ENCODE measurements around the gene ZNF521.

ZNF521 gene

DNA sequence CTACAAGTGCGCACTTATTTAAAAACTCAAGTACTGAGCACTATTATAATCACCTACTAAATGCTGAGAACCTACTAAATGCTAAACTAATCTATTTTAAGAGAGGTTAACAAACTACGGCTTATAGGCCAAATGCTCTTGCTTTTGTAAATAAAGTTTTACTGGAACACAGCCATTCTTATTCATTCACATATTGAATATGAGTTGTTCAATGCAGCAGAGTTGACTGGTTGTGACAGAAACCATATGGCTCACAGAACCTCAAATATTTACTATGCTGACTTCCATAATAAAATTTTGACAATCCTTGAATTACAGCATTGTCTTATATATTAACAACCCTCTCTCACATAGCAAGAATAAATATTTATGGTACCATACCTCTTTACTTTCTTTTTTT, 103.2 kb downstream of the ZNF521 start:
- DNase-seq: peak; percentile 51

DNA sequence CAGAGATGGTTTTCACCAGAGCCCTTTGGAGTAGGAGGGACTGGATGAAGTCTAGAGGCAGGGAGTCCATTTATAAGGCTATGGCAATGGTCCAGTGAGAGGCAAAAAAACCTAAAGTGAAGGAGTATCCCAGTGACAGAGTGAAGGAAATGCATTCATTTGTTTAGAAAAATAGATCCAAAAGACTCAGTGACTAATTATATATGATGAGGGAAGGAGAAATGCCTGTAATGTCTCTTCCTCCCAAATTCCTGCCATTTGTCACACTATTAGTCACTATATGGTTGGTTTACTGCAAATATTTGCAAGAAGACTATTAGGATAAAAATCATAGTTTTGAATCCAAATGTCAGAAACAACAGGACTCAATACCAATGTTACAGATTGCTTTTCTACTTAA, 104.2 kb downstream of the ZNF521 start:
- peak; percentile 87 for DNase-seq

DNA sequence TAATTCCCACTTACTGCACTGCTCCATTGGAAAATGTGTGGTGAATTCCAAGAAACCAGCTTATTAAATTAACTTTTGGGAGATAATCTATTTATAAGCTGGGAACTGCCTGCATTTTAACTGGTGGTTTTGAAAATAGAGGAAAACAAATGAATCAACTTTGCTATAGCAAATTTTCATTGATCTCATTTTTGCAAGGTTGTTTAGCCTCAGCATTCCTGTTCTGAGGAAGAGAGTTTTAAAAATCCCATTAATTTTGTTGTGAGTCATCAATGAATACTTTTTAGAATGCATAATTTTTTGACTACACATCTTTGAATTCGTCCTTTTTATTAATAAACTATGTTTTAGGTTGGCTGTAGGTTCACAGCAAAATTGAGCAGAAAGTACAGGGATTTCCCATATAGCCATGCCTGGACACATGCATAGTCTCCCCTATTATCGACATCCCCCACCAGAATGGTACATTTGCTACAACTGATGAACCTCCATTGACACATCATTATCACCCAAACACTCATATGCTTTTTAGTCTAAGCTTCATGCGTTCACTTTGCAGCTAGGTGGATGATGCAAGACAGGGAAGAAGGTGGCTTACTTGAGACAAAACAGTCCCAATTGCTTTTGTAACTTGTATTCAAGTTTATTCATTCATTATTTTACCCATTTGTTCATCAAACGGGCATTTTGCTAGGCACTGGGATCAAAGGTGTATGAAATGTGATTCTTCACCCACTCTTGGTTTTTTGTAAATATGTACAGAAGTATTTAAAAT, 106.9 kb downstream of the ZNF521 start:
- DNase-seq: peak; percentile 37

DNA sequence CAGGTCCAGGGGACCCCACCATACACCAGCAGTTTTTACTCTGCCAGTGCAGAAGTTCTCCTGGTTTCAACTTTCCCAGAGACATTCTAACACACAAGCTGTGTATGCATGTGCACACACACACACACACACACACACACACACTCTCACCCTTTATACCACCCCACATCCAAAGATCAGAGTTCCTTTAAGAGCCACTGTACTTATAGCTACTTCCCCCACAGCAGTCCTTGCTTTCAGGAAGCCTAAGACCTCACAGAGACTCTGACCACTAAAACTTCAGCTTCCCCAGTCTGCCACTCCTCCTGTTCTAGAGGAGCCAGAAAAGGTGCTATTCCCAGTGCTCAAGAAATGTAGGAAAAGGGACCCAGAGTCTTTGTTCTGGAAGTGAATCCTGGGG, 107.8 kb downstream of the ZNF521 start:
- DNase-seq: no peak

DNA sequence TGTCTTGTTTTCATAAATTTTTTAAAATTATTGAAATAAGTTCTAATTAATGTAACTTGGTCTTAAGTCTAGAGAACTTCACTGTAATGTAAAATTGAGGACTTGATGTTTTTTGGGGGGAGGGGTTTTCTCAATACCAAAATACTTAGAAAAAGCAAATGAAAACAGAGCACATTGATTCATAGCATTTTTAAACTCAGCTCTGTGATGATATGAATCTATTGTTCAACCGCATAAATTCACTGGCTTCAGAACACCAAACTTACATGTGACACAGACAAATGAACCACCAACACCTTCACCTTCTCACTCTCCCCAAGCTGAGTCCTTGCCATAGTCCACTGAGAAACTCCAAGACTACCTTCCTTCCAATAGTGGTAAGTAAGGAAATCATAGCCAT, 108.2 kb downstream of the ZNF521 start:
- no peak for DNase-seq

DNA sequence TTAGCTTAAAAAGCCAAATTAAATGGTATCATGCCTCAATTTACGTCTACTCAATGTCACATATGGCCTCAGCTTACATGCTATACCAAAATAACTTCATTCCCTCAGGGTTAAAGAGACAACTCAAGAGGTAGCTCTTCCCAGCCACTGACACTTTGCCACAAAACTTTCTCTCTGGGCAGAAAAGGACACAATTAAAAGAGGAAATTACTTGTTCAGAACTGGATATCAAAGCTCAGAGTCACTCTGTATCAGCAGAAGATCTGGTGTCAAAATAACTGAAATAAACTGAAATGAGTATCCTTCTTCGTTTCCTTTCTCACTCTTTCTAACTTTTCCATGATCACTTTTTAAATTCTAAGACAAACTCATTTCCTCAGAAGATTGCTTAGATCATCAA, 108.7 kb downstream of the ZNF521 start:
- no peak for DNase-seq

DNA sequence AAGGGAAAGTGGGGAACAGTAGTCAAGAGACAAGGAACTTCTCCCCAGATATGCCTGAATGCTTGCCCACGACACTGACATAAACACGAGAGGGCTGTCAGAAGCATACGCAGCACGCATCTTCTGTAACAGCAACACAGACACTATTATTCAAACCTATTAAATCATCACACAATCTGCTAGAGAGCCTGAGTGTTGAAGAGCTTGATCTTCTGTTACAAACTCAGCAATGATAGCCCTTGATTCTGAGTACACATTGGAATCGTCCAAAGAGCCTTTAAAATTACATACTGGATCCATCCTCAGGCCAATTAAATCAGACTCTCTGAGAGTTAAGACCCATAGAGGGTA, 111.6 kb downstream of the ZNF521 start:
- no peak for DNase-seq

DNA sequence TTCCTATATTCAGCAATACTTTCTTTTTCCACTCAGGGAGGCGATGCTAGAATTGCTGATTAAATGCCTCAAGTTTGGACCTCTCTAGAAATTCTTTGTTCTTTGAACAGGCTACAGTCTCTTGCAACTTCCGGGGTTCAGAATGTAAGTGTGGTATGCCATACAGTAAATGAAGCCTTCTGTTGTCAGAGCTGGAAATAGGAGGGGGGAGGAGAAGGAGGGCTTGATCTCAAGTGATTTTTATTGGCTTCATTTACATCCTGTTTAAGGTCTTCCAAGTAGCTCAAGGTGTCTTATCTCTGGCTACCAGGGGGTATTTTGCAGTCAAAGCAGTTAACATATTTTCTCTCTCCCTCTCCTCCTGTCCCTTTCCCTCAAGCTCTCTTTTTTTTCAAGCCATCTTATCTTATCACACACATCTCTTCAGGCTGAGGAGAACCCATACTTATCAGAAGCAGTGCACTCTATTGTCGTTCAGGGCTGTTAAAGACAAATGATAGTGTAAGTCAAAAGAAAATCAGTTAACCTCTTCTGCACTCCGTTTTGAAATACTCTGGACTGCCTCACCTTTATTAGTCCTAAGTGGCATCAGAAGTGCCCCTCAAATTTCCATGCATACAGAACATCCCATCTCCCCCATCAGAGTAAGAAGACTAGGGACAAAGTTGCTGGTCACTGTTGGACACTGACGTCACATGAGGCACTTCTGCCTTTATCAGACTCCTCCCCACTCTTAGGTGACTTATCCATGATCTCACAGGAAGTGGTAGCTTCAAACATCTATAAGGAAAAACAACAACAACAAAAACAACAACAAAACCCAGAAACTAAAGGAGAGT, 112.2 kb downstream of the ZNF521 start:
- DNase-seq: peak; percentile 70

DNA sequence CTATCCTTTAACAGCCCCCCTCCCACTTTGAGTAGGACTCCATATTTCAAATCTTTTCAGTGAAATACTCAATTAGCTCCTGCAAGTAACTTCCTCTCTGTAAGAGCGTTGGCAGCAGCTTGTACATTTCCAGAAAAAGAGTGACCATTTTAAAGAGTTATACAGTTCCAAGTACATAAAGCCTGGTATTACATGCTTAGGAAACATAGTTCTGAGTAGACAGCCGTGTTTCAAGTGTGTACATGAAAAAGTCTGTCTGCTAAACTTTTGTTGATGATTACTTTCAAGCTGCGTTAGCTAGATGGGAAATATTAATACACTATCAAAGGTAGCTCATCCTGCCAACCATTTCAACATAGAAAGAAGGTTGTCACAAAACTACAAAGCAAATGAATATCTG, 112.8 kb downstream of the ZNF521 start:
- DNase-seq: no peak

DNA sequence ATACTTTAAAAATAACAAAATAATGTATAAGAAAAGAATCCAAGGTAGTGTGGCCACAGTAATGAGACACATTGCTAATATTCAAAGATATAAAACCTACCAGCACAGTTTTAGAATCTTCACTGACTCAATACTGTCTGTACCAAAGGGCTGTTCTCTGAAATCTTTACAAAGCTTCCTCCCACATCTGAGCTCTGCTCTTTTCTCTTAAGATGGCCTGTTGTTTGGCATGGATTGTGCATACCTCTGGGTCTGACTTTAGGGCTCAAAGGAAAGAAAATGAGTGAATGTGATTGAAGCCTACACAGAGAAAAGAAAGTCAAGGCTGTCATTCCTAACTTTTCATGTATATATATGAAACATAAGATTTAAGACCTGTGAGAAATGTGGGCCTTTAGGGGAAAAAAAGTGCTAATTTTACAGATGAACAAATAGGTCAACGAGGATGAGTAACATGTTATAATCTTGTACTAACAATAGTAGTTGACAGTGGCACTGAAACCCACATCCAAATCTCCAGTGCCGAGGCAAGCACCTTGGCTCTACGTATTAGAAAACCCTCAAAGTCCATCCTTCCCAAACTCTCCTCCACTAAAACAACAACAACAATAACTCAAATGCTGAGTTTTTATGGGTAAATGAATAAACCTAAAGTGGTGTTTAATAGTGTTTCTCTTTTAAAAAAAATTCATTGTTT, 114.2 kb downstream of the ZNF521 start:
- DNase-seq: no peak

DNA sequence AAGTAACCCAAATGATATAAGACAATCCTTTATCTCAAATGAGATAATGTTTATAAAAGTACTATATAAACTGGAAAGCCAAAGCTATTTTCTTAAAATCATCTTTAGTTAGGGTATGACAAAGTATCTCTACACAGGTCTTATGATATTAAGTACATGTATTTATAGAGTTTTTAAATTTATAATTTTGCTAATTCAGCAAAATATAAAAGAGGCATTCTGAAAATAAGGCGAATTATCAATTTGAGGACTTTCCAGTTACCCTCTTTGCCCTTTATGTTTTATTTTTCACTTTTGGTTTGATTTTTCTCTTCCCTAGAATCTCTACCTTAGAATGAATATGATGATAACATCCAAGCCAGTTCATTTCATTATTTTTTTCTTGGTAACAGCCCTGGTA, 115.2 kb downstream of the ZNF521 start:
- DNase-seq: no peak

DNA sequence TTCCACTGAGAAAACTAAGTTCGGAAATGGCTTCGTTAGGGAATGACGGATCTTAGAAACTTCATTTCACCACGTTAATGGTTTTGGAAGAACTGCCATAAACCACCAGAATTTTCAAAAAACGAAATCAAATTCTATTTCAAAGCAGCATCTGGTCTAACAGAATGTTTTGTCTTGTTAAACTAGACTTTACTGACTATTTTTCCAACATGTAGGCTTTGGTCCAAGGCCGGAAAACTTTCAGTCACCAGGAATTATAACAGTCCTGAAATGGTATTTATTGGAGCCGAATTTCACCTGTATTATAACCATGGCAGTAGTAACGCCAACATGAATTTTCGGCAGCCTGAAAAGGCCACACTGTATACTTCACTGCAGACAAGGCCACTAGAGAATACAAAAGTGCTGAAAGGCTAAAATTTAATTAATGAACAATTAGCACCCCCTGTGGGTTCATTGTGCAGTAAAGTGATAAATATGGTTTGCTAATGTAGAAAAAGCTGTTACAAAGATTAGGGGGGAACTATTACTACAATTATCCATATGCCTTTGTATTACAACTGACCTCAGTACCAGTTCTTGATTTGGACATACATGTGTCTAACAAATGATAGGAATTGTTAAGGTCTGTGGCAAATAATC, 116.4 kb downstream of the ZNF521 start:
- DNase-seq: no peak

DNA sequence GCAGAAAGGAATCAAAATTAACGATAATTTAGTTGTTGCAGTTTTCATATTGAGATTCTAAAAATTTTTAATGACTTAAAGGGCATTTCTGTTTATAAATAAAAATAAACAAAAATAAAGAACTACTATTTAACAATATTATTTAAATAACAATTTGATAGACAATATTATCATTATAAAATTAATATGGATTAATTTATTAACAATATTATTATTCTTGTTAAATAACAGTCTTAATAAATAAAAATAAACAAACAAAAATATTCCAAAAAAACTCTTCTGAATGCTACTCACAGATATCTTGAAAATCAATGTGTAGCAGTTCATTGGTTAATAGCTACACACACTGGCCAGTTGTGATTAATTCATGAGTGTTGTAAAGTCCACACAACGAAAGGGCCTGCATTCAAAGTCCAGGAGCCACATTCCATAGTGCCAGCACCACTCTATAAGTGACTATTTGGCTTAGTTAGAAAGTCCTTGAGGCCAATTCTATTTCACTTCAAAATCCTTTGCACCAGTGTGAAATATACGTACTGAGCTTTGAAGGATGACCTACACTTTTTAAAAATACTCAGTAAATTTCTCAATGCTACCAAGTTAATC, 117.1 kb downstream of the ZNF521 start:
- no peak for DNase-seq

DNA sequence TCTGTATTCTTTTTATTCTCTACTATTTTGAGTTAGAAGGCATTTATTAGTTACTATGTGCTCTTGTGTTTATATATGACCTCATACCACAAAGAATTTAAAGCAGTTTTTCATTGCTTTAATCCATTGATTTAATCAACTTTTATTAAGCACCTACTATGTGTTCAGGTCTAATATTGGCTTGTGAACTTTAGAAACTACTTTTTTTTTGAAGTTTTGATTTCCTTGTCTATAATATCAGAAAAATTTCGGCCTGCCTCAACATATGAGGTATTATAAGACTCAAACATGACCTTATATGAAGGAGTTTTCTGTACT, 117.7 kb downstream of the ZNF521 start:
- no peak for DNase-seq

DNA sequence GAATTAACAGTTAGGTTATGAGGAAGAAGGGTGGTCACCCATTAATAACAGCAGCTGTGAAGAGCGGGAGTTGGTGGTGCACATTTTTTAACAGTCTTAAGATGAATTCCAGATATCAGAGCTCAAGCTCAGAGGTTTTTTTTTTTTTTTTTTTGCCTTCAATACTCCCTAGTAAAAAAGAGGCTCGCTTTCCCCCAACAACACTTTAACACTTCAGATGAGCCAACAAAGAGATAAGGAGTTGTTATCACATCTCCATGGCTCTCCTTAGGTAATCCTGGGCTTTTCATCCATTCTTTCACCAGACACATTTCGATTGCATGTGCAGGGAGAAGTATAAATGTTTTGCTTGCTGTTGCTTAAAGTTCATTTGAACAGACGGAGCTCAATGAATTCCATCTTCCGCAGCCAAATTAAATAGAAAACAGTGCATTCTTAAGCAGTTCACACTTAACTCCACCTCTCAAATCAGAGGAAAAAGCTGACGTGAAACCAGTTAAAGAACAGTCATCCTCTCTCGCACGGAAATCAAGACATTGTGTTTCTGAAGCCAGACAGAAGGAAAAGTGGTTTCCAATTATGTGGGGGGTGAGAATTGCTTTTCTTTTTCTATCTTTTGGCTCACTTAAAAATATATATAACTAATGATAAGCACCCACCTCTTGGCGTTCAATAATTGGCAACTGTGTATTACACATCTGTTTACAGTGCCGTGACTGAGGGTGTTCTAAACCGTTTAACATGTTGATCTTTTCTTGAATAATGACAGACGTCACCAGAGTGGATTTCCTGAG, 118.2 kb downstream of the ZNF521 start:
- DNase-seq: peak; percentile 69

DNA sequence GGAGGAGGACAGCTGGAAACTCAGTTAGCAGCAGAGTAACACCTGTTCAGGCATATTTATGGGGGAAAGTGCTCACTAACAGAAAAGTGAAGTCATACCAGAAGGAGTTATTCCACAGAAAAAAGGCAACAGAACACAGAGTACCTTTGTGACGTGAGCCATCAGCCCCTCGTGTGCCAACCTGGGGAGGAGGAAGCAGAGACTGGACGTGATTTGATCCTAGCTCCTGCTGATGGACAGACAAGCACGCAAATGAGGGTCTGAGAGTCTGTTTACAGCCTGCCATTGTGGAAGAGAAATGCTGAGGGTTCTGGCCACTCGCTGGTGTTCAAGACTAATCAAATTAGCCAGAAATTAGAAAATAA, 120.7 kb downstream of the ZNF521 start:
- DNase-seq: no peak

DNA sequence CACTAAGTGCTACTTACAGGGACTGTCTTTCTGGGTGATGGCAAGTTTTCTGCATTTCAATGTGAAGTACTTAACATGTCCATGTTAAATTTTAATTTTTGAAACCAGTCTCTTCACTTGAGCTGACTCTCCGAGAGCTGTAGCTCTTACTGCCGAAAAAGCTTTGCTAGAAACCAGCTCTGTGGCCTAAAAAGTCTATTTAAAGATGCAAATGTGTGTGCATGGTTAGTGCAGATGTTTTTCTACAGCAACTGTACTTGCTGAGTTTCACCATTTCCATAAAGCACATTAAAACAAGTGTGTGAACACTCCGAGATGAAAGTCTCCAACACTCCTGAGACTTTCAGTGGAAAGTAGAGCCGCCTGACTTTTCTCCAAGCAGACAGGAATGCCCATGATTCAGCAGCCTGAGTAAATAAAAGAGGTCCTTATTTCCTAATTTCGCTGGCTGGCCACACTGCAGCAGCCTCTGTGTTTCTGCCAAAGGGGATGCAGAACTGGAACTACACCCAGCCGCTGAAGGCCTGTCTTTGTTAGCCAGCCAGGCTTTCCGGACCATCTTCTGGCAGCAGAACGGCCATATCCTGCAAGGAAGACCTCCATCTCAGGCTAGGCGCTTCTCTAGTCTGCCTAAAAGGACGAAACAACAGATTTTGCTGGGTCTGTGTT, 121.2 kb downstream of the ZNF521 start:
- peak; percentile 90 for DNase-seq

DNA sequence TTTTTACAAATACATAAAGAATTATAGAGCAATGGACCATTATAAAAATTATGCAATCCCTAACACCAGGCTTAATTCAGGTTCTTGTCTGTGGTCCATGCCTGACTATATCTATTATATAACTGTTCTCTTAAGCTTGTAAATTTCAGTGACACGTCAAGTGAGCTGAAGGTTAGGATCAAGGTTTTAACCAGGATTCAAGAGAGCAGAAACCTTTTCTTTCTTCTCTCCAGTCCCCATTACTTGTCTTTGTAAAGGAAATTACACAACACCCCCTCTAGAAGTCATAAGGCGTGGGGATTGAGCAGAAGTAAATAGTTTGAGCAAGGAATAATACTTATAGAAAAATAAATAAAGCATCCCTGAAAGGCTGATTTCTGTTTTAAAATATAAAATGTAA, 122.0 kb downstream of the ZNF521 start:
- DNase-seq: no peak

DNA sequence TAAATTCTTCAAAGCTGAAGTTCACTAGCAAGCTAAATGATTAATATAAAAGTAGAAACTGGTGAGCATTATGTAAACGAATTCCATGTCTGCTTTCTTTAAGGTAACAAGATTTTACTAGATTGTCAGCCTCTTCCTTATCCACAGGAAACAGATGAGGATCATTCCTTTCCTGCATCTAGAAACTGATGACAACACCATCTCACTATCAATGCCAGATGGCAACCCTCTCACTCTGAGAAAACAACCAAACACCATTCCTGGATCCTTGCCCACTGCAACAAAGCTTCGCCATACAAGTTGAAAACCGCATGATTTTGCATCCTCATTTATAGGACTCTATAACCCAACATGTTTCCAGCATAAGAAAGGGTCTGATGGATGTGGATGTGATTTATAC, 122.9 kb downstream of the ZNF521 start:
- DNase-seq: peak; percentile 87

DNA sequence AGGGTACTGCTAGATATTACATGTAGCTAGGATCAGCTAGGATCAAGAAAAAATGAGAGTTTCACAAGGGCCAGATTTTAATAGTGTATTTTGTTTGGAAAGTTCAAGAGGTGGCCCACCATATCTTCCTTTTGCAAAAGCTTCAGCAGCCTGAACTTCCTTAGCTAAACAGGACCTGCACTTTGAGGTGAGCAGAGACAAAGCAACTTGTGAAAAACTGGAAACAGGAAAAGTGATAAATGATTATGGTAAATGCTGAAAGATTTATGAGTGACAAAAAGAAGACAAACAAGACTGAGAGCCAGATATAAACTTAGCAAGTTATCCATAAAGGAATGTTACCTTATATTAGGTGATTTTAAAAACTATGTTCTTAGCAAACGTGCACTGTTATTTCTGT, 123.6 kb downstream of the ZNF521 start:
- DNase-seq: no peak

DNA sequence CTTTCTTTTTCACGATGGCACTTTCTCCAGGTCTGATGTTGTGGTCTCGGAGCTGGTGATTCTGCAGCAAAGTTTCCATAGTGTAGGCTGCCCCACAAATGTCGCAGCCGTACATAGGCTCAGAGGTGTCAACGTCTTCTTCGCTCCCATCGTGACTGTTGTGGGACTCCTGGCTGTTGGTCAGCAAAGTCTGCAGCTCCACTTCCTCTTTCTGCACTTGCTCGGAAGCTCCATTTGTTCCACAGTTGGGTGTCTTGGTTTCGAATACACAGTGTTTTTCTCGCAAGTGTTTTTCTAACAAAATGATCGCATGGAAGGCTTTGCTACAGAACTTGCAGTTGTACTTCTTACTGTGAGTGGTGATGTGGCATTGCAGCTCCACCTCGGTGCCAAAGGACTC, 126.8 kb downstream of the ZNF521 start:
- DNase-seq: no peak

Data from fibroblast of skin of abdomen (primary cell).